KBM-7 (cell line): ENCODE data around the gene MAP3K10.

Experiments used
- DNase-seq: peaks from one replicate; pipeline ENCODE4 v3.0.0-alpha.2; 2015
- in situ Hi-C: fragments of 300-500 bp; cut with MboI; formaldehyde crosslinking; loops from 2 replicates; pipeline ENCODE4 v1.14.3; 2020; ENCODE audit warnings: low sequenced_read_pairs, low pct_unique_long_range_greater_than_20kb, mixed read lengths

MAP3K10 gene

GRCh38 chr19:40263440-40264313, 72.5 kb downstream of the MAP3K10 start:
- no peak for DNase-seq
- in situ Hi-C loops = no loop called here

GRCh38 chr19:40264314-40265054, 73.3 kb downstream of the MAP3K10 start:
- no peak for DNase-seq
- in situ Hi-C loops = no loop called here
